ENCODE data around the gene CA9. TPM values are rescaled to one million over a fixed set of nuclear protein-coding genes. Genes with fewer than 3 reads are reported as not detected.
A peak's percentile ranks its signal among the peaks of the same experiment; 100 is the strongest.

CA9 gene
- total RNA-seq, 1 experiment from 2014 or later, result 6.6 TPM

- 0 out of 2 replicates have a peak, but pooled peaks cover 16% of the 10 kb centered on the region for H3K79me2 ChIP-seq (ENCODE audit: low read depth)
- no peak overlapping the region for H2AFZ ChIP-seq
- H3K4me2 ChIP-seq, result no peak overlapping the region
- no peaks in the 10 kb centered on the region for H3K9me2 ChIP-seq (ENCODE audit: insufficient read depth)
- H3K4me3 ChIP-seq, result no peak overlapping the region
- ChIA-PET POLR2A (ENCODE audit: unreplicated experiment) (interaction anchor here (0.5 to 1.0 kb wide), 3 partner anchors 29 to 84 kb away, joined by 3 to 9 read pairs (median 3); no protein-coding TSS in a partner anchor), CTCF (no interaction called here)
- H3K36me3 ChIP-seq (ENCODE audit: low read depth), result no peaks in the 10 kb centered on the region
- TF ChIP-seq EZH2 (IDR thresholded peaks at IDR 0.05; ENCODE audit: low read depth), result no peak
- no peak for TF ChIP-seq CTCF (conservative IDR thresholded peaks at IDR 0.05)
- intact Hi-C loops (cut with micrococcal nuclease; ENCODE audit: unreplicated experiment), result no loop called here
- H3K27me3 ChIP-seq (ENCODE audit: insufficient read depth, low read depth), result no peaks in the 10 kb centered on the region
- no peak for DNase-seq
- H3F3A ChIP-seq (ENCODE audit: insufficient read depth, low read depth), result peaks cover 19% of the 10 kb centered on the region; the same call in 1 of the 2 replicates
- H3K4me1 ChIP-seq (replicated peaks; ENCODE audit: insufficient read depth), result peaks cover 28% of the 10 kb centered on the region
- no peak overlapping the region for H3K27ac ChIP-seq
- no peaks in the 10 kb centered on the region for H4K20me1 ChIP-seq (ENCODE audit: insufficient read depth)
- BruUV-seq (replicated peaks), result no TSS peak
- H3K9me3 ChIP-seq (ENCODE audit: insufficient read depth, low read depth), result no peaks in the 10 kb centered on the region
These were observed 11.3 kb upstream of the CA9 start for GRCh38 chr9:35662437-35662836.

GRCh38 chr9:35664531-35665470 lies 8.9 kb upstream of the CA9 start, which contains the start of gene ARHGEF39:
Gene ARHGEF39 (minus strand): TSS chr9:35665195. CDS start chr9:35665169, 26 bp downstream.
- no peak within 1 kb of the TSS for H3K27ac ChIP-seq

More at GRCh38 chr9:35664531-35665470, 8.9 kb upstream of the CA9 start, which contains the start of gene ARHGEF39:
- TSS peak; percentile 38 for BruUV-seq (replicated peaks)
- TF ChIP-seq CTCF (conservative IDR thresholded peaks at IDR 0.05) (no peak), EZH2 (IDR thresholded peaks at IDR 0.05; ENCODE audit: low read depth) (no peak)
- peak within 1 kb of the TSS; percentile 81 for H3K4me3 ChIP-seq
- no peaks in the 10 kb centered on the region for H3K27me3 ChIP-seq (ENCODE audit: insufficient read depth, low read depth)
- H3K36me3 ChIP-seq (ENCODE audit: low read depth), result no peaks in the 10 kb centered on the region
- no peaks in the 10 kb centered on the region for H3K9me2 ChIP-seq (ENCODE audit: insufficient read depth)
- peaks cover 7% of the 10 kb centered on the region; the same call in 1 of the 2 replicates for H3F3A ChIP-seq (ENCODE audit: insufficient read depth, low read depth)
- peak within 1 kb of the TSS; percentile 85 for H3K4me2 ChIP-seq
- H2AFZ ChIP-seq, result peak within 1 kb of the TSS; percentile 86
- peaks cover 16% of the 10 kb centered on the region for H3K4me1 ChIP-seq (replicated peaks; ENCODE audit: insufficient read depth)
- no peaks in the 10 kb centered on the region for H3K9me3 ChIP-seq (ENCODE audit: insufficient read depth, low read depth)
- 0 out of 2 replicates have a peak, but pooled peaks cover 16% of the 10 kb centered on the region for H3K79me2 ChIP-seq (ENCODE audit: low read depth)
- intact Hi-C loops (cut with micrococcal nuclease; ENCODE audit: unreplicated experiment), result no loop called here
- CTCF ChIA-PET, result interaction anchor here (0.5 to 2.0 kb wide), 5 partner anchors 32 to 168 kb away, joined by 3 to 8 read pairs (median 3); no protein-coding TSS in a partner anchor
- POLR2A ChIA-PET (ENCODE audit: unreplicated experiment), result interaction anchor here (0.7 kb wide), 2 partner anchors 18 to 65 kb away, joined by 3 read pairs; no protein-coding TSS in a partner anchor
- no peaks in the 10 kb centered on the region for H4K20me1 ChIP-seq (ENCODE audit: insufficient read depth)
- DNase-seq, result peak; percentile 70 to 84
